Ascending aorta (tissue), 2 donors: ENCODE results near the gene AGPAT4. TPM values are rescaled to one million over a fixed set of nuclear protein-coding genes. Genes with fewer than 3 reads are reported as not detected.
"Not testable (repeated sequence)": the region's sequence is repeated elsewhere in the genome, so short reads cannot be mapped to it uniquely, and the experiment has no call there.

Source experiments
- DNase-seq, 2 donors: peaks; one replicate each; pipeline ENCODE4 v3.0.0-alpha.2; 2019; ENCODE audit warnings: low spot score in 2 of 2
- H3K27ac ChIP-seq, 2 donors: fragments of 200-600 bp; sonication (generic); one replicate each; pipeline ENCODE4 v1.5.1; 2016 to 2017; ENCODE audit warnings: mild to moderate bottlenecking in 1 of 2
- H3K27me3 ChIP-seq: fragments of 200-600 bp; sonication (generic); one replicate; pipeline ENCODE4 v1.5.1; 2017
- H3K36me3 ChIP-seq, 2 donors: fragments of 200-600 bp; sonication (generic); one replicate each; pipeline ENCODE4 v1.5.1; 2016
- H3K4me1 ChIP-seq, 2 donors: fragments of 200-600 bp; sonication (generic); one replicate each; pipeline ENCODE4 v1.5.1; 2016 to 2017; ENCODE audit warnings: mild to moderate bottlenecking in 1 of 2
- H3K4me3 ChIP-seq, 2 donors: fragments of 200-600 bp; sonication (generic); one replicate each; pipeline ENCODE4 v1.5.1; 2016 to 2017; ENCODE audit warnings: mild to moderate bottlenecking in 1 of 2
- H3K9me3 ChIP-seq, 2 donors: fragments of 200-600 bp; sonication (generic); one replicate each; pipeline ENCODE4 v1.5.1; 2016
- CTCF ChIP-seq, 3 experiments: fragments of 200-600 bp in 2 of 3; fragments of 450-650 bp in 1 of 3; sonication (generic) in 2 of 3; IDR thresholded peaks; one replicate each; pipeline ENCODE4 v1.5.1; 2016 to 2019; ENCODE audit warnings: antibody characterized with exemption in 3 of 3, mild to moderate bottlenecking in 1 of 3, moderate library complexity in 1 of 3
- intact Hi-C: fragments of 100-400 bp; cut with DNase I; formaldehyde crosslinking; loops from one replicate; pipeline ENCODE4 v1.15.1; 2023
- total RNA-seq: library from RNA; depleted of rRNA; stranded (reverse); fragments of >200 nt; gene quantifications from one replicate; pipeline ENCODE4 v1.1.0, GENCODE V29; 2016

The AGPAT4 gene
- total RNA-seq, 1 donor from 2014 or later = 6.8 TPM

- H3K27me3 ChIP-seq = no peaks in the 10 kb centered on the region
- H3K9me3 ChIP-seq = no peaks in the 10 kb centered on the region
- H3K4me3 ChIP-seq = no peak overlapping the region
- no peaks in the 10 kb centered on the region for H3K36me3 ChIP-seq
- intact Hi-C loops = no loop called here
- H3K4me1 ChIP-seq = peaks cover 0 to 3% of the 10 kb centered on the region in 2 donors
- no peak for TF ChIP-seq CTCF (IDR thresholded peaks at IDR 0.05)
- H3K27ac ChIP-seq = no peak overlapping the region
- no peak for DNase-seq
Observed at GRCh38 chr6:161225681-161226008, 48.2 kb downstream of the AGPAT4 start.

- H3K4me1 ChIP-seq, H3K4me3 ChIP-seq, H3K27ac ChIP-seq, intact Hi-C loops, H3K36me3 ChIP-seq, H3K27me3 ChIP-seq, H3K9me3 ChIP-seq, DNase-seq: not testable (repeated sequence)
Observed at GRCh38 chr6:161224951-161225680, 48.7 kb downstream of the AGPAT4 start.

- H3K36me3 ChIP-seq = no peaks in the 10 kb centered on the region
- no peak overlapping the region for H3K27ac ChIP-seq
- no peak overlapping the region for H3K4me3 ChIP-seq
- DNase-seq = no peak
- intact Hi-C loops = no loop called here
- TF ChIP-seq CTCF (IDR thresholded peaks at IDR 0.05) = no peak
- H3K27me3 ChIP-seq = no peaks in the 10 kb centered on the region
- H3K9me3 ChIP-seq = no peaks in the 10 kb centered on the region
- H3K4me1 ChIP-seq = no peaks in the 10 kb centered on the region
Observed at GRCh38 chr6:161223646-161224045, 50.2 kb downstream of the AGPAT4 start.

- Histone ChIP-seq H3K9me3 (no peaks in the 10 kb centered on the region), H3K4me1 (no peaks in the 10 kb centered on the region), H3K4me3 (no peak overlapping the region), H3K36me3 (no peaks in the 10 kb centered on the region), H3K27me3 (no peaks in the 10 kb centered on the region), H3K27ac (no peak overlapping the region)
- intact Hi-C loops = no loop called here
- TF ChIP-seq CTCF (IDR thresholded peaks at IDR 0.05) = no peak
- DNase-seq = no peak
Observed at GRCh38 chr6:161222706-161223234, 51.1 kb downstream of the AGPAT4 start.

- intact Hi-C loops = no loop called here
- Histone ChIP-seq H3K9me3 (no peaks in the 10 kb centered on the region), H3K36me3 (no peaks in the 10 kb centered on the region), H3K27me3 (no peaks in the 10 kb centered on the region), H3K4me1 (no peaks in the 10 kb centered on the region), H3K4me3 (no peak overlapping the region), H3K27ac (no peak overlapping the region)
- no peak for DNase-seq
- TF ChIP-seq CTCF (IDR thresholded peaks at IDR 0.05) = no peak
Observed at GRCh38 chr6:161220346-161220745, 53.5 kb downstream of the AGPAT4 start.

GRCh38 chr6:161219680-161220079, 54.2 kb downstream of the AGPAT4 start:
- H3K27me3 ChIP-seq = no peaks in the 10 kb centered on the region
- DNase-seq = no peak
- intact Hi-C loops = no loop called here
- H3K27ac ChIP-seq = no peak overlapping the region
- no peaks in the 10 kb centered on the region for H3K9me3 ChIP-seq
- no peak overlapping the region for H3K4me3 ChIP-seq
- no peaks in the 10 kb centered on the region for H3K4me1 ChIP-seq
- TF ChIP-seq CTCF (IDR thresholded peaks at IDR 0.05) = no peak
- H3K36me3 ChIP-seq = no peaks in the 10 kb centered on the region
